HepG2 (cell line): ENCODE measurements around the gene PHYHIPL. TPM values are rescaled to one million over a fixed set of nuclear protein-coding genes. Genes with fewer than 3 reads are reported as not detected.
A peak's percentile ranks its signal among the peaks of the same experiment; 100 is the strongest.

Experiments used
- CHD4 ChIP-seq: fragments of 200-600 bp; sonication (generic); IDR thresholded peaks from 2 replicates; pipeline ENCODE4 v1.7.0; 2017; ENCODE audit warnings: mild to moderate bottlenecking, low read length, borderline replicate concordance
- CSRNP1 ChIP-seq: sonication (generic); formaldehyde crosslinking; IDR thresholded peaks from 2 replicates; pipeline ENCODE4 v1.8.1; 2023; ENCODE audit warnings: mild to moderate bottlenecking, missing genetic modification reagents
- GTF3A ChIP-seq: sonication (generic); formaldehyde crosslinking; conservative IDR thresholded peaks from 2 replicates; pipeline ENCODE4 v1.4.0; 2020; ENCODE audit warnings: mild to moderate bottlenecking, missing genetic modification reagents
- HOXA3 ChIP-seq: sonication (generic); formaldehyde crosslinking; IDR thresholded peaks from 2 replicates; pipeline ENCODE4 v1.5.0; 2020; ENCODE audit warnings: missing genetic modification reagents
- HOXA9 ChIP-seq: sonication (generic); formaldehyde crosslinking; IDR thresholded peaks from 2 replicates; pipeline ENCODE4 v1.8.1; 2022; ENCODE audit warnings: missing genetic modification reagents, mild to moderate bottlenecking, moderate library complexity, borderline replicate concordance
- MYC ChIP-seq: sonication (generic); formaldehyde crosslinking; IDR thresholded peaks from 2 replicates; pipeline ENCODE4 v1.9.0; 2021; ENCODE audit warnings: missing genetic modification reagents, borderline replicate concordance
- POGZ ChIP-seq: sonication (generic); formaldehyde crosslinking; IDR thresholded peaks from 2 replicates; pipeline ENCODE4 v1.4.0; 2020; ENCODE audit warnings: mild to moderate bottlenecking, missing genetic modification reagents
- RFXANK ChIP-seq: IDR thresholded peaks from 2 replicates; pipeline ENCODE4 v1.6.1; 2016
- SP5 ChIP-seq: IDR thresholded peaks from 2 replicates; pipeline ENCODE4 v1.6.1; 2016; ENCODE audit warnings: low read depth, borderline replicate concordance
- SSRP1 ChIP-seq: IDR thresholded peaks from 2 replicates; pipeline ENCODE4 v1.6.1; 2016; ENCODE audit warnings: control low read depth
- TGIF2 ChIP-seq: IDR thresholded peaks from 2 replicates; pipeline ENCODE4 v1.6.1; 2016; ENCODE audit warnings: control low read depth, missing compliant biosample characterization
- ZIK1 ChIP-seq: sonication (generic); formaldehyde crosslinking; IDR thresholded peaks from 2 replicates; pipeline ENCODE4 v1.5.0; 2020; ENCODE audit warnings: mild to moderate bottlenecking, low read depth, missing genetic modification reagents, borderline replicate concordance
- ZNF451 ChIP-seq: sonication (generic); formaldehyde crosslinking; IDR thresholded peaks from 2 replicates; pipeline ENCODE4 v1.5.0; 2020; ENCODE audit warnings: mild to moderate bottlenecking, missing genetic modification reagents
- ZNF510 ChIP-seq: sonication (generic); formaldehyde crosslinking; IDR thresholded peaks from 2 replicates; pipeline ENCODE4 v1.4.0; 2020; ENCODE audit warnings: low read depth, mild to moderate bottlenecking, missing genetic modification reagents
- ZNF512B ChIP-seq: sonication (generic); formaldehyde crosslinking; IDR thresholded peaks from 2 replicates; pipeline ENCODE4 v1.5.1; 2020; ENCODE audit warnings: missing genetic modification reagents, mild to moderate bottlenecking, borderline replicate concordance
- ZNF556 ChIP-seq: sonication (generic); formaldehyde crosslinking; IDR thresholded peaks from 2 replicates; pipeline ENCODE4 v1.4.0; 2020; ENCODE audit warnings: mild to moderate bottlenecking, missing genetic modification reagents, borderline replicate concordance
- ZNF781 ChIP-seq: sonication (generic); formaldehyde crosslinking; IDR thresholded peaks from 2 replicates; pipeline ENCODE4 v1.5.1; 2020; ENCODE audit warnings: borderline replicate concordance, mild to moderate bottlenecking, missing genetic modification reagents; ENCODE audit errors: not compliant biosample characterization
- ZNF792 ChIP-seq: IDR thresholded peaks from 2 replicates; pipeline ENCODE4 v1.6.1; 2016
- ZNF878 ChIP-seq: sonication (generic); formaldehyde crosslinking; IDR thresholded peaks from 2 replicates; pipeline ENCODE4 v1.8.1; 2023; ENCODE audit warnings: mild to moderate bottlenecking, missing genetic modification reagents, moderate library complexity
- ZSCAN20 ChIP-seq: sonication (generic); formaldehyde crosslinking; IDR thresholded peaks from 2 replicates; pipeline ENCODE4 v1.4.0; 2020; ENCODE audit warnings: missing genetic modification reagents, mild to moderate bottlenecking, borderline replicate concordance
- ZSCAN5A ChIP-seq: sonication (generic); formaldehyde crosslinking; IDR thresholded peaks from 2 replicates; pipeline ENCODE4 v1.8.0; 2022; ENCODE audit warnings: mild to moderate bottlenecking, missing genetic modification reagents, borderline replicate concordance
- polyA plus RNA-seq, 8 experiments: library from polyadenylated mRNA; depleted of rRNA in 3 of 8; stranded (reverse) in 7 of 8; unstranded in 1 of 8; fragments of >200 nt; fragmentation: Illumina TruSeq in 4 of 8; extraction: Trizol in 4 of 8; gene quantifications; 2 replicates each; pipeline versions ENCODE4 v1.2.1 to v1.2.3, GENCODE V29; 2011 to 2016; ENCODE audit warnings: low read depth in 4 of 8, missing spikeins in 1 of 8, mixed read lengths in 1 of 8; ENCODE audit not compliant: insufficient read depth in 1 of 8
- total RNA-seq, 5 experiments: library from RNA; depleted of rRNA; stranded (reverse); fragments of >200 nt; fragmentation: Illumina TruSeq; extraction: Trizol; gene quantifications; 2 replicates each; pipeline ENCODE4 v1.2.3, GENCODE V29; 2016; ENCODE audit warnings: low read depth in 1 of 5

The PHYHIPL gene
- total and polyA plus RNA-seq, 2 of the 13 experiments (the other 11 are each of a cell fraction or from before 2014, with no cell fraction given) = 40.6 to 78.5 TPM

GRCh38 chr10:59176241-59177030 is at the start of gene PHYHIPL (continued):
- no peak for TF ChIP-seq ZNF512B (CRISPR knock-in tag)
- TF ChIP-seq ZNF781 (CRISPR knock-in tag) = no peak
- TF ChIP-seq ZNF878 (CRISPR knock-in tag) = 0 out of 2 replicates have a peak, but pooled peaks have one; percentile 1
- no peak for TF ChIP-seq SP5 (CRISPR knock-in tag)
- TF ChIP-seq ZNF510 = 0 out of 2 replicates have a peak, but pooled peaks have one; percentile 6
- TF ChIP-seq CHD4 = no peak
- 0 out of 2 replicates have a peak, but pooled peaks have one; percentile 52 for TF ChIP-seq ZSCAN20 (CRISPR knock-in tag)
- no peak for TF ChIP-seq ZNF556
- TF ChIP-seq HOXA9 (CRISPR knock-in tag) = no peak; the same call in none of the 2 replicates
- TF ChIP-seq CSRNP1 (CRISPR knock-in tag) = 0 out of 2 replicates have a peak, but pooled peaks have one; percentile 11
- TF ChIP-seq MYC (CRISPR knock-in tag) = peak; percentile 90
- no peak for TF ChIP-seq ZSCAN5A (CRISPR knock-in tag)
- 0 out of 2 replicates have a peak, but pooled peaks have one; percentile 55 for TF ChIP-seq RFXANK (CRISPR knock-in tag)
- TF ChIP-seq GTF3A (CRISPR knock-in tag) = no peak
- TF ChIP-seq HOXA3 (CRISPR knock-in tag) = peak; percentile 85
- peak; percentile 67; the same call in 1 of the 2 replicates for TF ChIP-seq ZIK1
- 0 out of 2 replicates have a peak, but pooled peaks have one; percentile 55 for TF ChIP-seq ZNF451 (CRISPR knock-in tag)
- peak; percentile 72; the same call in 1 of the 2 replicates for TF ChIP-seq TGIF2
- TF ChIP-seq ZNF792 (CRISPR knock-in tag) = 0 out of 2 replicates have a peak, but pooled peaks have one; percentile 46
- peak; percentile 49 for TF ChIP-seq POGZ (CRISPR knock-in tag)
- peak; percentile 5; the same call in 1 of the 2 replicates for TF ChIP-seq SSRP1 (CRISPR knock-in tag)
